Daoy (cell line): Measurements from ENCODE around the gene PRKG1. TPM values are rescaled to one million over a fixed set of nuclear protein-coding genes. Genes with fewer than 3 reads are reported as not detected.
"Not testable (repeated sequence)": the region's sequence is repeated elsewhere in the genome, so short reads cannot be mapped to it uniquely, and the experiment has no call there.

Source experiments
- DNase-seq: peaks from one replicate; pipeline ENCODE4 v3.0.0-alpha.2; 2015; ENCODE audit warnings: low read depth
- total RNA-seq: library from RNA; depleted of rRNA; stranded (reverse); fragments of >200 nt; shearing (Covaris generic); gene quantifications from 2 replicates; pipeline ENCODE4 v1.2.3, GENCODE V29; 2014

The PRKG1 gene
- total RNA-seq, 1 experiment from 2014 or later: 1.5 TPM

DNA sequence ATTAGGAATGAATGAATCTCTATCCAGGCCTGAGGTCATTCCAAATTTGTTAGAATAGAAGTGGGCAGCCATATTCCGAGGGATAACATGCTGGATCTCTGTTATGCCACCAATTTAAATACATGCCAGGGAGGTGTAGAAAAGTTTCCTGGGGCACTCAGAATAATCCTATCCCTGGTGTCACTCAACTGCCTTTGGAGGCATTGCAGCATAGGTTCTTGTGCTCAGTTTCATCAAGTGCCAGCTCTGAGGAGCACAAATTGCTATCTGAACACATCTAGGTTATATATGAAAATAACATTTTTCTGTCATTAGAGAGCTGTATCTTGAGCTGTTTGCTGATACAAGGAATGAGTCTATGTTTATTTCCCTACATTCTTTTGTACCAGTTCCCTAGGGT, 427.8 kb downstream of the PRKG1 start:
- DNase-seq: no peak

DNA sequence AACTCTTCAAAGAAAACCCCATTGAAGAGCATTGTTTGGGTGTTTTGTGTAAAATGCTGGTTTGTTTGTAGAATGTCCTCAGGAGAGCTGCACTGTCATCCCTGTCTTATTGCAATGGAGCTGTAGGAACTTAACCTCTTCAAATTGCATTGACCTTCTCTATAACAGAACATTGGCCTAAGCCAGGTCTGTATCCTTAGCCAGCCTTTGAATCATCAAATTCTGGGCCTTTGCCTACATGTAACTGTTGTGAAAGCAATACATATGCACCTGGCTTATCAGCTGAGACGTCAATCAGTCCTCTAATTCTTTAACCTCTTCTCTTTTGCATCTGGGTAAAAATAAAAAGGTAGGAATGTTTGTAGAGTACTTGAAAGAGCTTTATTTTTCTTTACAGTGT, 429.1 kb downstream of the PRKG1 start:
- DNase-seq: no peak

DNA sequence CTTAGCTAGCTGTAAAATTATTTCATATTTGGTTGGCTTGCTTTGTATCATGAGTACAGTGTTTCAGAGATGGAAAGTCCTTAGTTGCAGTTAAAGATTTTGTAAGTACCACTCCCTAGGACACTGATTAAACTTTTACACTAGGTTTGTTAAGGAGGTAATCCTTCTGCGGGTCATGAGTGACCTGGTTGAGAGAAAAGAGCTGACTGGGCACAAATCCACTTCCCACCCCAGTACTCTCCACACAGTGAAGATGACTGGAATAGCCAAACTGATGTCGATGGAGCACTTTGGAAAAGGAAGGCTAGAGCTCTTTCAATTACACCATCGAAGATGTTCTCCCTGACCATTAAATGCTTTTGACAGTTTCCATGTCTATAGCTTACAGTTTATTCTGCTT, 433.2 kb downstream of the PRKG1 start:
- no peak for DNase-seq

DNA sequence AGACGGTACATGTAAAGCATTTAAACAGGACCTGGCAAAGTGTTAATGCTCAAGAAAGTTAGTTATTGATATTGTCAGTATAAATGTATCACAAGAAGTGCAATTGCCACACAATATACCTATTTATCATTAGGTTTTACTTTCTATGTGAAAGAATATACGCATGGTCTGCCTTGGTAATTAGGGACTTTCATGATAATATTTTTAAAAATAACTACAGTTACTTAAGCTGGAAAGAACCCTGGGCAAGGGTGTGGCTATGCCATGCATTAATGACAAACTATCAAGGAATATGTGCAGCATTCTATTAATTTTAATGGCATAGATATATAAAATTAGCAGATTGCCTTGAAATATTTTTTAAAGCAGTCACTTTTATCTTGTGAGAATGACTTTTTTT, 433.9 kb downstream of the PRKG1 start:
- DNase-seq: no peak

DNA sequence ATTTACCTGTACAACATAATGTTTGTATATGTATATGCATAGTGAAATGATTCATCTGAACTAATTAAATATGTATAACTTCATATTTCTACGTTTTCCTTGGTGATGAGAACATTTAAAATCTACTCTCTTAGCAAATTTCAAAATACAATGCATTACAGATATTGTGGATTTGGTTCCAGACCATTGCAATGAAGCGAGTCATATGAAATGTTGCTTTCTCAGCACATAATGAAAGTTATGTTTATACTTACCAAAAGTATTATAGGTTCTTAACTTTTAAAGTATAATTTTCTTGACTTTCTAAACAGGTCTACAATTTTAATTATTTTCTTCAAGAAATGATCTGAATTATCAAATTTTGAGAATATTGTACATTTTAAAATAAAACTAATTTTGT, 435.9 kb downstream of the PRKG1 start:
- no peak for DNase-seq

DNA sequence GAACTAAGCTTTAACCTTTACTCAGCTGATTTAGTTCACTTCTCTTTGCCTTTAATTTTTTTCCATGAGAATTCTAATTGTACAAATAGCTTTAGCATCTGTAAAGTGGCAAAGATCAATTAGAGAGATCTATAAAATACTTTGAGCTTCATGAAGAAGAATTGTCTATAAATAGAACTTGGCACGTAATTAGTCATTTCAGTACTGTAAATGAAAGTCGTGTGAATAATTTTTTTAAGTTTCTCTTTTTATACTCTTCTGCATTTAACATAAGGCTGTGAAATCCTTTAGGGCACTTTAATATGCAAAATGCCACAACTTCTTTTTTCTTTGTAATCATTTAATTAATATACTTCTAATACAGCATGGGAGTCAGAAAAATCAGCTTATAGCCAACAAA, 447.3 kb downstream of the PRKG1 start:
- no peak for DNase-seq

DNA sequence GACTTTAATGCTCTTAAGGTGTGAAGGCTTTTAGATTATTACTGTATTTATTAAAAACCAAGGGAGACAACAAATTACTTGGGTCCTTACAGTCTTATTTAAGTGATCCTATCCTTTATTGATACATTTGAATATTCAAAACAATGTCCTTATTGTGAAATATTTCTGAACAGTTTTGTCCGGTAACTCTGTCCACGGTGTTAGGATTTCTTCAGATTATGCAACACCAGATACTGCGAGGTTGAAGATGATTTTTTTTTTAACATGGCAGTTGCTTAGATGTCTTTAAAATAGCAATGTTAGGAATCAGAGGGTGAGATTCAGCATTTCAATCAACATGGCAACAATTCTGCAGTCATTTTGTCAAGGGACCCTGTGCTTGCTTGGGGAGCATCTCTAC, 448.6 kb downstream of the PRKG1 start:
- no peak for DNase-seq

DNA sequence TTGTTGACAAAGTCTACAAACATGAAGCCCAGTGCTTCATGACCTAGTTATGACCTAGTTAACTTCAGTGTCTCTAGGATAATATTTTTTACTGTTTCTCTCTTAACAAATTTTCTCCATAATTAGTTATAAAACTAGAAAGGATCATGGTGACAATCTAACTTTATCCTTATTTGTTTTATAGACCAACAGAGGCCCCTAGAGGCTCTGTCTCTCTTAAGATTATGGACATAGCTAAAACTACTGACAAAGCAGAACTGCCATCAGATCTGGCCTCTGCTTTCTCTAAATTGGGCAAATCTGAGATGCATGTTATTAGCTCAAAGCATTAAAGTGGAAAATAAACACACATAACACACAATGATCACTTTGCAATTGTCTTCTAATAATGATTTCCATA, 449.2 kb downstream of the PRKG1 start:
- DNase-seq: no peak

DNA sequence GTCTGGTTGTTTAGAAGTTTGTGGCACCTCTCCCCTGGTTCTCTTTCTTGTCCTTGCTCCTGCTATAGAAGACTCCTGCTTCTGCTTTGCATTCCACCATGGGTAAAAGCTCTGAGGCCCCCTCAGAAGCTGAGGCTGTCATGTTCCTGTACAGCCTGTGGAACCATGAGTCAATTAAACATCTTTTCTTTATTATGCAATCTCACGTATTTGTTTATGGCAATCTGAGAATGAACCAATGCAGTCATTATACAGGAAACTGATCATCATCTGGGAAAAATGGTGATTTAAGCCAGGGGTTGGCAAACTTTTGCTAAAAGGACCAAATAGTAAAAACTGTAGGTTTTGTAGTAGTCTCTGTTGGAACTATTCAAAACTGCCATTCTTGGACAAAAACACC, 449.8 kb downstream of the PRKG1 start:
- DNase-seq: no peak

DNA sequence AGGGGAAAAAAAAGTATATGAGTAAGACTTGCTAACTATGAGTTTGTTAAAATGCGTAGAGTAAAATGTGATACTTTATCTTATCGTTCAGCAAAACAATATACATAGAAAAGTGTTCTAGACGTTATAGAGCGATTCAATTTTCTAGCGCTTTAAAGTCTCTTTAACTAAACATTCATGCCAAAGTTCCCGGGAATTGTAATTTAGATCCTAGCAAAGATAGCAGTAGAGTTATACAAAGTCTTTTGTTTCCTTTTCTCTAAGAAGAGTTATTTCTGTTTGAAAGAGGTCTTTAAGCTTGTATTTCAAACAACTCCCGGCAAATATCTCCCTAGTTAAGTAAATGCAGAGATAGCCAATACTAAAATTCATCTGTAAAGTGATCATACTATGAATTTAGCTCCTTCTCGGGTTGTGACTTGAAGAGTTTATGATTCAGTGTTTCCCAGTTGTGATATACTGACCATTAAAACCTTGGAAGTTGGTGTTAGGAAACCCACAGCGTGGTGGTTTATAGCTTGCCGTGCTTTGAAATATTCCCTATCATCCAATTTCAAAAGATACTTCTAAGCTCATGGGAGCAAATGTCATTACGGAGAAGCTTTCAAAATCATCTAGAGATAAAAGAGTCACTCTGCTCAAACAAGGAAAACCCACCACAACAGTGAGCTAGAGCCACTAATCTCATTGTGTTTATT, 453.4 kb downstream of the PRKG1 start:
- DNase-seq: no peak

DNA sequence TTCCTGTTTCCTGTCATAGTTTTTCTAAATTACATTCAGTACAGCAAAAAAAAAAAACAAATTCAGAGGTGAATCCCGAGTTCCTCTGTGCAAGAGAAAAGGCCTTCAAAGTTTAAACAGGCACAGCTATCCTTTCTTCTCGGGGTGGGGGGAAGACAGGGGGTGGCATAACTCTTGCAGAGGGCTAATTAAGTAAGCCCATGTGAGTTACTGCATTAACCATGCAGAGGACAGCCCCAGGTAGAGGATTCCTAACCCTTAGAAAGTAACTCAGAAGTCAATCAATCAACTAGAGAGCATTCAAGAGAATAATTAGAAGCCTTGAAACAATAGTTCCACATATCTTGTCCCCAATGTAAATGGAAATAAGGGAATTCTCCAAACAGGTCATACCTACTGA, 454.2 kb downstream of the PRKG1 start:
- DNase-seq: no peak

DNA sequence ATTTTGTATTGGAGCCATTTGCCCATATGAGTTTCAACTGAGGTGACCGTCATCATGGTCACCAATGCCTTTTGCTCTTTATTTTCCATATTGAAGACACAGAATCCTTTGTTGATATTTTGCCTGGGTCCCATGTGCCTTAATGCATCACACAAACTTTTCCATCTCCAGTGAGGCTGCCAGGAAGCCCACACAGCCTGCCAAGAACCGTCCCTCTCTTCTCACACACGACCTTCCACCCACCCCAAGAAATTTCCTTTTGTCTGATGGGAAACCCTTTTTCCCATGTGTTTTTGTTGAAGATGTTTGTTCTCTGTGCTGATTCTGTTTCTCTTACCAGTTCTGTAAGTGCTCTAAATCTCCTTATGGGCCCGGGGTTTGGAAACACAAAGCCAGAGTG, 456.3 kb downstream of the PRKG1 start:
- no peak for DNase-seq

DNA sequence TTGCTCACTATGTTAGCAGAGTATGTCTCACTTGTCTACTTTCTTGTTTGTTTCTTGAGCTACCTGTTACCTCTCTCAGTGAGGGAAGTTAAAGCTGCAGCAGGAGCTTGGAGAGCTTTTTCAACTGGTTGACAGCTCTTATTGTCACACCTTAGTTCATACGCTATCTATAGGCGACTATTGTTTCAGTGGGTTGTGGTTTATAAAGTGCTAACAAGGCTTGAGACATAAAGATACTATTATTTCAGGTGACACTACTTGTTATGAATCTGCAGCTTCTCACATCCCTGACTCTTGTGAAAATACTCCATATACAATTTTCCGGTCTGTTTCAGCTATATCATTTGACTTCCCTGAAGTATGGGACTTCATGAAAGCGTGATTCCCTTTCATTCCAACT, 457.8 kb downstream of the PRKG1 start:
- no peak for DNase-seq

DNA sequence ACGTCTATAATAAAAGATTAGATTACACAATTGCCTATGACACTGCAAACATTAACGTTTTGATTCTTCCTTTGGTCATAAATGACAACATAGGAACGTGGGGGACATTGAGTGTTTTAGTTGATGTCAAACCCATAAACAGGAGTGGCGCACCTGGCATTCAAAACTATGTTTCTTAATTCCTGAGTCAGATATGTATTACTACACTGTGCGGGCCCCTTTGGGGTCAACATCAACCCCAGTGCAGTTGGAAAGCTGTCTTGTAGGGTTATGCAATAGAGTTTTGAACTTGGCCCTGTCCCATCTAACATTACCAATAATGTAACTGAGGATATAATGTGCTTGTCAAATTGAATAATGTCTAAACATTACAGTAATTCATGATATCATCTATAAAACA, 468.6 kb downstream of the PRKG1 start:
- DNase-seq: no peak

DNA sequence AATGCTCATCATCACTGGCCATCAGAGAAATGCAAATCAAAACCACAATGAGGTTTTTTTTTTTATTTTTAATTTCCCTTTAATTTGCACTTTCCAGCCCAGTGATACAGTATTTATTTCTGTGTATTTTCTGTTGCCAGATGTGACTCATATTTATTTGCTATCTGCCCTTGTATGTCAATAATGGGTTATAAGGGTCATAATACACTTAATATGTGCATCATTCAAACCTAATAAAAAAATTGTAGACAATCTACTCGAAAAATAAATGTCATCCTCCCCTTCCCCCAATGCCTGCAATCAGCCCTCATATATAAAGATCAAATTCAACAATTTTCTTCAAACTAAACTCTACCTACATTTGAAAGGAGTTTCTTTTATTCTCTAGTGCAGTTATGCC, 470.6 kb downstream of the PRKG1 start:
- no peak for DNase-seq

DNA sequence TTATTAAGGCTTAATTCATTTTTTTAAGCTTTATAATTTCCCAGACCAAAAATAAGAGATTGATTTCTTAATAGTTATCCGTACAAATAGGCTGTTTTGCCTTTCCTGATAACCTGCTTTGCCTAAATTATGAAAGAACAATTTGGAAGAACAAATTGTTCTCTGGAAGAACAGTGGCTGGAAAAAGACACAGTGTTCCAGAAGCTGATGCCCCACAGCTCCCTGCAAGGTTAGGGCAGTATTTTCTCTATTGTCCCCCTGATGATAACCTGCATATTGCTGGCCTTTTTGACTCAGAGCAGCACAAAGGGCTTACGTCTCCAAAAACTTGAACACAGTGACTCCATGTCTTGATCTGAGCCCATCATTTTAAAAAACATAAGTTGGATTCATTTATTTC, 473.7 kb downstream of the PRKG1 start:
- no peak for DNase-seq

DNA sequence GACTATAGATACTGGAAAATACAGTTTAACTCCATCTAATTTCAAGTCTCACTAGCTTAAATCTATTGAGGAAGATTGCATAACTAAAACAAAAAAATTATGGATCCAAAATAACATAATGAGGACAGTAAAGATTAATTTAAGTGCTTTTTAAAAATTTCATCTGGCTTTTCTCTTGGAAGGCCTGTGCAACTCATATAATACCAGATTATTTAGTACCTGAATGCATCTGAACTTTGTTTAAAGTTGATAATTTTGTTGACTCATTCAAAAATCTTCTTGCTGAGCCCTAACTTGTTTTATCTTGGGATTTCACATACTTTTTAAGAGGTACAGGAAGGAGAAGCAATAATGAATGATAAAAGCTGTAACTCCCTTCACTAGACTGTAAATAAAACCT, 478.6 kb downstream of the PRKG1 start:
- DNase-seq: no peak

DNA sequence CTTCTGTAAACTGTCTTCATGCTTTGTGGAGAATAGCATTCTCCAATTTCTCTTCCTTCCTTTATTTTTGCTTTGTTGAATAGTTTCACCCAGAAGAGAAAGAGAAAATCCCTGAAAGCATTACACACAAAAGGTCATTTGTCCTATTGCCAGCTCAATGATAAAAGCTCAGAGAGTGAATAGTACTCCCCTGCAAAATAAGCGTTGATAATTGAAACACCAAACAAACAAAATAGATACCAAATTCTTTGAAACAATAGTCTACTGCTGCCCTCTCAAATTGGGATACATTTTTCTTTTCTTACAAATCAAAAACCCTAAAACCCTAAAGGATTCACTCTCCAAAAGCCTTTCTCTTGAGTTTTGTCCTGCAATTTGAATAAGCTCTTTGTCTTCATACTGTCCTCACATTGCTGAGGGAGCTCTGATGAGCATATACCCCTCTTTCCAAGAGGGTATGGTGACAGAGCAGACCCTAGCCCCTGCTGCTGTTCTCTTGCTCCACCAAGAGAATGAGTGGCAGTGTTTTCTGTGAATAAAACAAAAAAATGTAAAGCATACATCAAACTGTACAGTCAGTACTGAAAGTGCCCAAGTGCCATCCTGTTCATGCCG, 490.7 kb downstream of the PRKG1 start:
- no peak for DNase-seq

DNA sequence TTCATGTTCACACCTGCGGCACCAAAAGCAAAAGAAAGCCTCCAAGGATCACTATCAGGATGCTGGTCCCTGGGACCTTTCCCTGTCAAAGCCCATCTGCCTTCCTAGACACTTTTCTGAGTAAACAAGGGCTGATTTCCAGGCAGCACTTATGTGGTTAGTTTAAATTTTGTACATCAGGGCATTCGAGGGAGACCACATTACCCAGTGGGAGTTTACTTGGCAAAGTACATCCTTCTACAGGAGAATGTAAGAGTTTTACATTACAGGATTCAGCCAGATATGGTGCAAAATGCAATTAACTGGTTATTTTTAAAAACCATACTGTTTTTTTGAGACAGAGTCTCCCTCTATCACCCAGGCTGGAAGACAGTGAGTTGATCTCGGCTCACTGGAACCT, 493.0 kb downstream of the PRKG1 start:
- DNase-seq: no peak

DNA sequence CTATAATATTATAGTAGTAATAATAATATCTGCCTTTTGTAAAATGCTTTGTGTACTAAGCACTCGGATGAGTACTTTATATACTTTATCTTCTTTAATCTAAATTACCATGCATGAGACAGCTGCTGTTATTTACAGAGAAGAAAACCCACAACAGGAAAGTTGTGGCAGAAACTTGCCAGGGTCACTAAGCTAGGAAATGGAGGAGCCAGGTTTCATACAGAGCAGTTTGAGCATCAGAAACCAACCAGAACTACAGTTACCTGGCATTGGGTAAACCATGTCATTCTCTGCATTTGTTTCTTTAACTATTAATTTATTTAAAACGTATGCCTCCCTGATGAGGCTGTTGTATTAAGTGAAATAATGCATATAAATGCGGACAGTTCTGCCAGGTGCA, 495.2 kb downstream of the PRKG1 start:
- no peak for DNase-seq

DNA sequence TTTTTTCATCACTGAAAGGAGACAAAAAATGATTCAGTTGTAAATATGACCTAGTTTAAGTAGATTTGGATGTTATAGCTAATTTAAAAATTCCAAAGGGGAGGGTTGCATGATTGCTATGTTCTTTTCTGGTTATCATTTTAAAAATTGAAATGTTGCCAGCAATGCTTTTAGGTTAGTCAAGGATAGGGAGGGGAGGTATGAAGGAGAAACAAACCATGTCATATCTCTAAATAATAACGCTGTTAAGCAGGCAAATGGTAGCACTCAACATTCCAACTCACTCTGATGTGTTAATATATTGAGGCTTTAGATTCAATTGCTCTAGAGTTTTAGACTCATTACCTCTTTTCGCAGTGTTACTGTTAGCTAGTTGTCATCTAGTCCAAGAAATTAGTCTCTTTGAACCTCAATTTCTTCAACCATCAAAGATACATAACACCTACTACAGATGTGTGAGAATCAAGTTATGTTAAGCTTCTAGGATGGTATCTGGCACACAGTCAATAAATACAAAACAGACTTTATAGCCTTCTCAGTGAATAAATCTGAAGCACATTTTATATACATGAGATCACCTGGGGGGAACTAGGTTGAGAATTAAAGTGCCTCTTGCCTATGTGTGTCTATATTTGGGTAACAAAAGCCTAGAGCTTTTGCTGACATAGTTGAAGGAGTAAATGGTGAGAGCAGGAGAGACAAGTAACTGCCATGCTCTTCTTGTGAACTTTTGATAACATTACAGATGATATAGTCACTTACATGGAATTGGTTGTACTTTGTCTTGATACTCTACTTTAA, 500.2 kb downstream of the PRKG1 start:
- DNase-seq: no peak

DNA sequence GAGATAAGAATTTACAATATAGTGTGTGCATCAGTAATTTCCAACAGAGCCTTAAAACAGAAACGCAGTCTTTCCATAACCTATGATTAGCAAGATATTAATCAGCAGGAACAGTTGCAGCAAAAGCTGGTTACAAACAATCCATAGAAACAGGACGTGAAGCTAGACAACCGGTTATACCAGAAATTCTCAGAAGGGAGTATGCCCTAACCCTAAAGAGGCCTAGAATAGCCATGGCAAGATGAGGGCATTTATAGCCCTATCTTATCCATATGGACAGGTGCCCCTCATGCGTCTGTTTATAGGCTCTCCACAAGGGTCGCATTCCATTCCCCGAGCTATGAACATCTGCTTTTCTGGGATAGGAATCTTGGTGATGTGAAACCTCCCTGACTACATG, 506.9 kb downstream of the PRKG1 start:
- not testable (repeated sequence) for DNase-seq

DNA sequence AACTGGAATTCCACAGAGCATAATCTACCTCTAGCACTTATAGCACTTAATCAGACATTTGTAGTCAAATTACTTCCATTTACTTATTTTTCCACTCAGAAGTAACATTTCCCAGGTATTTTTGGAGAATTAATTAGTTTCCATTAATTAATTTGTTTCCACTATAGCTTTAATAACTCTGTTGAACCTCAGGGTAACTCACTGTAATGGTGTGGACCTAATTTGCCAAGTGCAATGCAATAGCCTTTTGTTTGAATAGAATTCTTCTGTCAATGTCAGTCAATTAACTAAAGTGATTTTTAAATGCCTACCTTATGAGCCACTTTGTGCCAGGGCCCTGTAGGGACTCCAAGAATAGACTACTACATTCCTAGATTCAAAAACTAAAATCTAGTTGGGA, 509.7 kb downstream of the PRKG1 start:
- no peak for DNase-seq
